NB4 (cell line): ENCODE measurements around the gene TBX3.

Source experiments
- MAX ChIP-seq: IDR thresholded peaks from 2 replicates; pipeline ENCODE4 v1.6.1; 2011; ENCODE audit warnings: low read depth, low read length
- POLR2A ChIP-seq: IDR thresholded peaks from 2 replicates; pipeline ENCODE4 v1.6.1; 2011; ENCODE audit warnings: mild to moderate bottlenecking; ENCODE audit not compliant: insufficient read length; ENCODE audit errors: extremely low read depth
- TF ChIP-seq, protein P1 (sequence below): IDR thresholded peaks from one replicate; pipeline ENCODE4 v1.5.1; 2012; ENCODE audit warnings: low read depth, low read length

GRCh38 chr12:114658002-114658441 lies 26.0 kb downstream of the TBX3 start:
- TF ChIP-seq, protein P1, sequence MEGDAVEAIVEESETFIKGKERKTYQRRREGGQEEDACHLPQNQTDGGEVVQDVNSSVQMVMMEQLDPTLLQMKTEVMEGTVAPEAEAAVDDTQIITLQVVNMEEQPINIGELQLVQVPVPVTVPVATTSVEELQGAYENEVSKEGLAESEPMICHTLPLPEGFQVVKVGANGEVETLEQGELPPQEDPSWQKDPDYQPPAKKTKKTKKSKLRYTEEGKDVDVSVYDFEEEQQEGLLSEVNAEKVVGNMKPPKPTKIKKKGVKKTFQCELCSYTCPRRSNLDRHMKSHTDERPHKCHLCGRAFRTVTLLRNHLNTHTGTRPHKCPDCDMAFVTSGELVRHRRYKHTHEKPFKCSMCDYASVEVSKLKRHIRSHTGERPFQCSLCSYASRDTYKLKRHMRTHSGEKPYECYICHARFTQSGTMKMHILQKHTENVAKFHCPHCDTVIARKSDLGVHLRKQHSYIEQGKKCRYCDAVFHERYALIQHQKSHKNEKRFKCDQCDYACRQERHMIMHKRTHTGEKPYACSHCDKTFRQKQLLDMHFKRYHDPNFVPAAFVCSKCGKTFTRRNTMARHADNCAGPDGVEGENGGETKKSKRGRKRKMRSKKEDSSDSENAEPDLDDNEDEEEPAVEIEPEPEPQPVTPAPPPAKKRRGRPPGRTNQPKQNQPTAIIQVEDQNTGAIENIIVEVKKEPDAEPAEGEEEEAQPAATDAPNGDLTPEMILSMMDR = no peak
- TF ChIP-seq POLR2A (no peak), MAX (no peak)
